Peyer's patch (tissue), 4 donors: ENCODE data around the gene GPR25.

Experiments
- POLR2A ChIP-seq, 2 donors: fragments of 450-650 bp; IDR thresholded peaks; one replicate each; pipeline ENCODE4 v1.5.1; 2017; ENCODE audit warnings: antibody characterized with exemption in 2 of 2, mild to moderate bottlenecking in 2 of 2, moderate library complexity in 2 of 2
- TF ChIP-seq, protein P1 (sequence below), 6 experiments: fragments of 450-650 bp in 4 of 6; fragments of 200-600 bp in 2 of 6; sonication (generic) in 1 of 6; IDR thresholded peaks; one replicate each; pipeline ENCODE4 v1.5.1; 2017 to 2019; ENCODE audit warnings: antibody characterized with exemption in 6 of 6, mild to moderate bottlenecking in 3 of 6, moderate library complexity in 1 of 6

DNA sequence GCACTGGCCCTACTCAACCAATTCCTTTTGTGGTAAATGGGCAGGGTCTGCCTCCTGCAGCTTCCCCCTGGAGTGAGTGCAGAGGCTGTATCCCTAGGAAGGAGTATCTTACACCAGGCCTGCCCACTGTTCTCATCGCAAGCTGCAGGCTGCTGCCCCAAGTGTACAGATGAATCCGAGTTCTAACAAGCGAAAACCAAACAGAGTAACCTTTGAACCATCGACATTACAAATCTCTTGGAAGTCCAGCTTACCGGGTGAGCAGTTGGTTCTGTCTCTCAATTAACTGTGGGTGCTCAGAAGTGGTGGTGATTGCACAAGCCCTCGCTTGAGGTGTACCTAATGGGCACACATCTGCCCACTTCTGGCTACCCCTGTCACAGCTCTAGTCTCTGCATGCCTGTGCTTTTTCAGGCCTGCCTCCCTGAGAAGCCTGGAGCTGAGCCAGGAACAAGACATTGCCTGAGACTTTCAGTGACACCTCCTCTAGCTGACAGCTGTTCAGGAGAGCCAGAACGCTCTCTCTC, 44.6 kb downstream of the GPR25 start:
- TF ChIP-seq POLR2A (IDR thresholded peaks at IDR 0.05) = no peak
- TF ChIP-seq, protein P1, sequence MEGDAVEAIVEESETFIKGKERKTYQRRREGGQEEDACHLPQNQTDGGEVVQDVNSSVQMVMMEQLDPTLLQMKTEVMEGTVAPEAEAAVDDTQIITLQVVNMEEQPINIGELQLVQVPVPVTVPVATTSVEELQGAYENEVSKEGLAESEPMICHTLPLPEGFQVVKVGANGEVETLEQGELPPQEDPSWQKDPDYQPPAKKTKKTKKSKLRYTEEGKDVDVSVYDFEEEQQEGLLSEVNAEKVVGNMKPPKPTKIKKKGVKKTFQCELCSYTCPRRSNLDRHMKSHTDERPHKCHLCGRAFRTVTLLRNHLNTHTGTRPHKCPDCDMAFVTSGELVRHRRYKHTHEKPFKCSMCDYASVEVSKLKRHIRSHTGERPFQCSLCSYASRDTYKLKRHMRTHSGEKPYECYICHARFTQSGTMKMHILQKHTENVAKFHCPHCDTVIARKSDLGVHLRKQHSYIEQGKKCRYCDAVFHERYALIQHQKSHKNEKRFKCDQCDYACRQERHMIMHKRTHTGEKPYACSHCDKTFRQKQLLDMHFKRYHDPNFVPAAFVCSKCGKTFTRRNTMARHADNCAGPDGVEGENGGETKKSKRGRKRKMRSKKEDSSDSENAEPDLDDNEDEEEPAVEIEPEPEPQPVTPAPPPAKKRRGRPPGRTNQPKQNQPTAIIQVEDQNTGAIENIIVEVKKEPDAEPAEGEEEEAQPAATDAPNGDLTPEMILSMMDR (IDR thresholded peaks at IDR 0.05) = no peak
